ENCODE data around the gene EPOP. TPM values are rescaled to one million over a fixed set of nuclear protein-coding genes. Genes with fewer than 3 reads are reported as not detected.

Gene EPOP
- total RNA-seq, 1 experiment from 2014 or later, result 4.0 TPM

DNA sequence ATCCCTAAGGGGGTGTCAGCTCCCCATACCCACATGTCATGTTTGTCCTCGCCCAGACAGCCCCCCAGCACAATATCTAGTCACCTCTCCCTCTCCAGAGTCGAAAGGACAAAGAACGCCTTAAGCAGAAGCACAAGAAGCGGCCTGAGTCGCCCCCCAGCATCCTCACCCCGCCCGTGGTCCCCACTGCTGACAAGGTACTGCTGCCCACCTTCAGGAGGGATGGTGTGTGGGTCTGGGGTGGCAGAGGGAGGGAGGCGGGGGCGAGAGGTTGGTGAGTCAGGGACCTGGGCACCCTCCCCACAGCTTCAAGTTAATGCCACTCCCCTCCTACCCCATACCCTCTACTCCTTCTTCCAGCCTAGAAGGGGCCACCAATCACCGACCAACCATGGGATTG, 37.8 kb upstream of the EPOP start:
- Histone ChIP-seq H3K4me3 (ENCODE audit: low read depth, low read length, poor library complexity, severe bottlenecking) (no peak overlapping the region), H3K9me3 (ENCODE audit: low read depth, low read length, poor library complexity, severe bottlenecking) (no peaks in the 10 kb centered on the region), H3K27ac (ENCODE audit: low read depth, low read length, poor library complexity, severe bottlenecking) (no peak overlapping the region), H3K27me3 (replicated peaks; ENCODE audit: insufficient read depth, low read depth, low read length, poor library complexity) (no peaks in the 10 kb centered on the region), H3K36me3 (ENCODE audit: insufficient read depth, low read length, poor library complexity, severe bottlenecking) (peaks cover 15% of the 10 kb centered on the region), H3K4me1 (ENCODE audit: insufficient read depth, low read length, poor library complexity, severe bottlenecking) (no peaks in the 10 kb centered on the region)
- POLR2A ChIA-PET (ENCODE audit: low non-redundant PET), result no interaction called here
- no TSS peak for BruUV-seq (replicated peaks)
- intact Hi-C loops (cut with micrococcal nuclease; ENCODE audit: unreplicated experiment), result no loop called here
- TF ChIP-seq CTCF (conservative IDR thresholded peaks at IDR 0.05; ENCODE audit: low read depth, low read length) (no peak), EZH2 (IDR thresholded peaks at IDR 0.05; ENCODE audit: borderline replicate concordance, low read depth, low read length, poor library complexity, severe bottlenecking) (no peak)
- DNase-seq (ENCODE audit: low spot score), result no peak
- CTCF ChIA-PET, result no interaction called here

DNA sequence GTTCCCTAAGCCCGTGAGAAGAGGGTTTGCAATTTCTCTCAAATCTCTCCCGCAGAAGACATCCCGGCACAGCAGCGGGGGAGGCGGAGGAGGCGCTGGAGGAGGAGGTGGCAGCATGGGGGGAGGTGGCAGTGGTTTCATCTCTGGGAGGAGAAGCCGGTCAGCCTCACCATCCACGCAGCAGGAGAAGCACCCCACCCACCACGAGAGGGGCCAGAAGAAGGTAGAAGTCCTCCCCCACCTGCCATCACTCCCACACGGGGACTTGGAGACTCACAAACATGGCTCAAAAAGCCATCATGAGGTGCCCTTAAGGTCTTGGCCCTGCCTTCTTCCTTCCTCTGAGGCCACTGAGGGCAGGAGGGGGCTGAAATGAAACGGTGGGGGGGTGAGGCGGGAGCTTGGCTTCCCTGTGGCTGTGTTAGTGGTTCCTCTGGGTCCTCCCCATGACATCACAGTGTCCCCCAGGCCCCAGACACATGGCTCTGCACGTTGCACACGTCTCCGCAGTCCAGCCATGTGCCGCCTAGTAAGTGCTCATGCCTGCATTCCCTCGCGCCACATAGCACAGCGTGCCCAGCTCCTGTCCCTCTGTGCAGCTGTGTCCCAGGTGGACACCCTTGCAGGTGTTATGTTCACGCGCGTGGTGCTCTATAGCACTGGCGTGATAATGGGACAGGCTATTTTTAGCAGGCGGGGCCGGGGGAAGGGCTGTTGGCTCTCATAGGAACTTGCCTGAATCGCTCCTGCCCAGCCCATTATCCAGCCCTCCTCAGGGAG, 37.2 kb upstream of the EPOP start:
- Histone ChIP-seq H3K27ac (ENCODE audit: low read depth, low read length, poor library complexity, severe bottlenecking) (no peak overlapping the region), H3K9me3 (ENCODE audit: low read depth, low read length, poor library complexity, severe bottlenecking) (no peaks in the 10 kb centered on the region), H3K4me3 (ENCODE audit: low read depth, low read length, poor library complexity, severe bottlenecking) (no peak overlapping the region), H3K36me3 (ENCODE audit: insufficient read depth, low read length, poor library complexity, severe bottlenecking) (peaks cover 13% of the 10 kb centered on the region), H3K27me3 (replicated peaks; ENCODE audit: insufficient read depth, low read depth, low read length, poor library complexity) (no peaks in the 10 kb centered on the region), H3K4me1 (ENCODE audit: insufficient read depth, low read length, poor library complexity, severe bottlenecking) (no peaks in the 10 kb centered on the region)
- ChIA-PET POLR2A (ENCODE audit: low non-redundant PET) (no interaction called here), CTCF (no interaction called here)
- intact Hi-C loops (cut with micrococcal nuclease; ENCODE audit: unreplicated experiment), result no loop called here
- no TSS peak for BruUV-seq (replicated peaks)
- no peak for DNase-seq (ENCODE audit: low spot score)
- TF ChIP-seq EZH2 (IDR thresholded peaks at IDR 0.05; ENCODE audit: borderline replicate concordance, low read depth, low read length, poor library complexity, severe bottlenecking) (no peak), CTCF (conservative IDR thresholded peaks at IDR 0.05; ENCODE audit: low read depth, low read length) (no peak)

GRCh38 chr17:38710985-38711384, 36.2 kb upstream of the EPOP start:
- Histone ChIP-seq H3K27ac (ENCODE audit: low read depth, low read length, poor library complexity, severe bottlenecking) (no peak overlapping the region), H3K4me3 (ENCODE audit: low read depth, low read length, poor library complexity, severe bottlenecking) (no peak overlapping the region), H3K27me3 (replicated peaks; ENCODE audit: insufficient read depth, low read depth, low read length, poor library complexity) (no peaks in the 10 kb centered on the region), H3K4me1 (ENCODE audit: insufficient read depth, low read length, poor library complexity, severe bottlenecking) (no peaks in the 10 kb centered on the region), H3K36me3 (ENCODE audit: insufficient read depth, low read length, poor library complexity, severe bottlenecking) (peaks cover 11% of the 10 kb centered on the region), H3K9me3 (ENCODE audit: low read depth, low read length, poor library complexity, severe bottlenecking) (no peaks in the 10 kb centered on the region)
- ChIA-PET CTCF (no interaction called here), POLR2A (ENCODE audit: low non-redundant PET) (no interaction called here)
- DNase-seq (ENCODE audit: low spot score), result no peak
- intact Hi-C loops (cut with micrococcal nuclease; ENCODE audit: unreplicated experiment), result no loop called here
- TF ChIP-seq CTCF (conservative IDR thresholded peaks at IDR 0.05; ENCODE audit: low read depth, low read length) (no peak), EZH2 (IDR thresholded peaks at IDR 0.05; ENCODE audit: borderline replicate concordance, low read depth, low read length, poor library complexity, severe bottlenecking) (no peak)
- BruUV-seq (replicated peaks), result no TSS peak

All from A673 (cell line).